Measurements from ENCODE around the gene DLL1. TPM values are rescaled to one million over a fixed set of nuclear protein-coding genes. Genes with fewer than 3 reads are reported as not detected.

The DLL1 gene
- total and polyA plus RNA-seq, 8 donors, result 10.8 to 21.6 (median 15.3) TPM

- Histone ChIP-seq H3K4me3 (no peak overlapping the region), H3K9me3 (no peaks in the 10 kb centered on the region), H3K27ac (no peak overlapping the region), H3K27me3 (no peaks in the 10 kb centered on the region), H3K36me3 (peaks cover 0 to 11% (median 3%) of the 10 kb centered on the region in 3 donors), H3K4me1 (no peaks in the 10 kb centered on the region)
- TF ChIP-seq, protein P1, sequence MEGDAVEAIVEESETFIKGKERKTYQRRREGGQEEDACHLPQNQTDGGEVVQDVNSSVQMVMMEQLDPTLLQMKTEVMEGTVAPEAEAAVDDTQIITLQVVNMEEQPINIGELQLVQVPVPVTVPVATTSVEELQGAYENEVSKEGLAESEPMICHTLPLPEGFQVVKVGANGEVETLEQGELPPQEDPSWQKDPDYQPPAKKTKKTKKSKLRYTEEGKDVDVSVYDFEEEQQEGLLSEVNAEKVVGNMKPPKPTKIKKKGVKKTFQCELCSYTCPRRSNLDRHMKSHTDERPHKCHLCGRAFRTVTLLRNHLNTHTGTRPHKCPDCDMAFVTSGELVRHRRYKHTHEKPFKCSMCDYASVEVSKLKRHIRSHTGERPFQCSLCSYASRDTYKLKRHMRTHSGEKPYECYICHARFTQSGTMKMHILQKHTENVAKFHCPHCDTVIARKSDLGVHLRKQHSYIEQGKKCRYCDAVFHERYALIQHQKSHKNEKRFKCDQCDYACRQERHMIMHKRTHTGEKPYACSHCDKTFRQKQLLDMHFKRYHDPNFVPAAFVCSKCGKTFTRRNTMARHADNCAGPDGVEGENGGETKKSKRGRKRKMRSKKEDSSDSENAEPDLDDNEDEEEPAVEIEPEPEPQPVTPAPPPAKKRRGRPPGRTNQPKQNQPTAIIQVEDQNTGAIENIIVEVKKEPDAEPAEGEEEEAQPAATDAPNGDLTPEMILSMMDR (IDR thresholded peaks at IDR 0.05), result no peak
- WGBS, 2 donors, result 80 to 83% methylated on average over 9 of the region's 9 CpGs
- no peak for FAIRE-seq
- intact Hi-C loops (cut with DNase I), result no loop called here
- no peak for DNase-seq
- no peak for ATAC-seq
These were observed 12.2 kb downstream of the DLL1 start for GRCh38 chr6:170278743-170279094.

- intact Hi-C loops (cut with DNase I), result no loop called here
- Histone ChIP-seq H3K36me3 (peaks cover 0 to 7% (median 0%) of the 10 kb centered on the region in 3 donors), H3K27ac (no peak overlapping the region), H3K4me3 (no peak overlapping the region), H3K27me3 (no peaks in the 10 kb centered on the region), H3K4me1 (peaks cover 0 to 1% (median 0%) of the 10 kb centered on the region in 3 donors), H3K9me3 (no peaks in the 10 kb centered on the region)
- TF ChIP-seq, protein P1 (IDR thresholded peaks at IDR 0.05), result no peak
- WGBS, 2 donors, result 86 to 96% methylated on average over 8 of the region's 8 CpGs
- ATAC-seq, result no peak
- no peak for FAIRE-seq
- no peak for DNase-seq
These were observed 12.8 kb downstream of the DLL1 start for GRCh38 chr6:170277893-170278742.

- TF ChIP-seq, protein P1 (IDR thresholded peaks at IDR 0.05), result no peak
- Histone ChIP-seq H3K36me3 (no peaks in the 10 kb centered on the region), H3K4me1 (peaks cover 0 to 2% (median 0%) of the 10 kb centered on the region in 3 donors), H3K27ac (no peak overlapping the region), H3K4me3 (no peak overlapping the region), H3K9me3 (no peaks in the 10 kb centered on the region), H3K27me3 (no peaks in the 10 kb centered on the region)
- 85 to 87% methylated on average over 29 of the region's 29 CpGs for WGBS, 2 donors
- ATAC-seq (no peak), DNase-seq (peak in 3 of 6 donors; percentile 20 to 55 (median 44)), FAIRE-seq (no peak)
- intact Hi-C loops (cut with DNase I), result no loop called here
These were observed 14.4 kb downstream of the DLL1 start for GRCh38 chr6:170276369-170277057.

DNA sequence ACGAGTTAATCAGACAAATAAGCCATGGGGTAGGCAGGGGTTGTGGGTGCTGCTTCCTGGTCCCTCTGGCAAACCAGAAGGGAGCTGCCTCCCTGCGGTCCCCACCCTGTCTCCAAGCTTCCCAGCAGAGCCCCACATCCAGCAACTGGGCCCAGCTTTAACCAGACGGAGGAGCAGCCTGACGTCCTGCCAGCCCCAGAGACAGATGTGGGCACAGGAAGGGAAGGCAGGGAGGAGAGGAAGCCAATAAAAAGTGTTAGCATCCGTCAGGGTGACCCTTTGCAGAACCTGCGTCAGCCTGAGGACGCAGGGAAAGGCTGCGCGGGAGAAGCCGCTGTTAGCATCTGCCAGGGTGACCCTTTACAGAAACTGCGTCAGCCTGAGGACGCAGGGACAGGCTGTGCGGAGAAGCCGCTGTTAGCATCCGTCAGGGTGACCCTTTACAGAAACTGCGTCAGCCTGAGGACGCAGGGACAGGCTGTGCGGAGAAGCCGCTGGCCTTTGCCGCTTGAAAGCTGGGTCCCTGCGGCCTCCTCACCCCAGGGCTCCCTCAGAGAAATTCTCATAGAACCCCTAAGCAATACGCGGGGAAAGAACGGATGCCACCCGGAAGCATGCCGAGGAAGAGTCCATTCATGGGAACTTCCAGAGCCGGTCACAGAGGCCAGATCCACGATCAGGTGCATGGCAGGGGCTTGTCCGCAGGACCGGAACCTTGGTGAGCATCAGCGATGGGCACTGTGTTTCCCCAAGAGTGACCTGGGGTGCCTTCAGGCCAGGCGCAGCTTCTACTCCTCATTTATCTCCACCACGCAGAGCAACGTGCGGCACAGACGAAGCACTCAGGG lies 15.9 kb downstream of the DLL1 start:
- DNase-seq (peak in 3 of 6 donors; percentile 22 to 50 (median 38)), FAIRE-seq (no peak), ATAC-seq (no peak)
- no peak overlapping the region for H3K4me3 ChIP-seq
- WGBS, 2 donors, result 90% methylated on average over 36 of the region's 36 CpGs
- H3K27me3 ChIP-seq, result no peaks in the 10 kb centered on the region
- TF ChIP-seq, protein P1 (IDR thresholded peaks at IDR 0.05), result no peak
- no peaks in the 10 kb centered on the region for H3K9me3 ChIP-seq
- peaks cover 0 to 2% (median 0%) of the 10 kb centered on the region in 3 donors for H3K4me1 ChIP-seq
- intact Hi-C loops (cut with DNase I), result no loop called here
- H3K36me3 ChIP-seq, result no peaks in the 10 kb centered on the region
- H3K27ac ChIP-seq, result no peak overlapping the region
